GM13977 (cell line): ENCODE data around the gene SRRM4.

Experiments
- DNase-seq: peaks from one replicate; pipeline ENCODE4 v3.0.0; 2012; ENCODE audit warnings: low spot score
- CTCF ChIP-seq: IDR thresholded peaks from 2 replicates; pipeline ENCODE4 v1.5.1; 2012; ENCODE audit warnings: mild to moderate bottlenecking, control low read depth; ENCODE audit not compliant: insufficient read depth; ENCODE audit errors: extremely low read depth, missing control alignments
- in situ Hi-C: fragments of 300-500 bp; cut with MboI; formaldehyde crosslinking; loops from one replicate; pipeline ENCODE4 v1.12.0; 2022; ENCODE audit warnings: low sequenced_read_pairs, low pct_unique_long_range_greater_than_20kb, mixed read lengths, inconsistent platforms; ENCODE audit not compliant: unreplicated experiment

Gene SRRM4

GRCh38 chr12:119134284-119135072 is 153.1 kb downstream of the SRRM4 start:
- DNase-seq: no peak
- in situ Hi-C loops: no loop called here
- no peak for TF ChIP-seq CTCF

- in situ Hi-C loops: no loop called here
- TF ChIP-seq CTCF: no peak
- no peak for DNase-seq
Measured at GRCh38 chr12:119136811-119137410, 155.6 kb downstream of the SRRM4 start.

GRCh38 chr12:119139448-119139847 is 158.1 kb downstream of the SRRM4 start:
- no peak for DNase-seq
- in situ Hi-C loops: no loop called here
- no peak for TF ChIP-seq CTCF

- no peak for TF ChIP-seq CTCF
- in situ Hi-C loops: no loop called here
- no peak for DNase-seq
Measured at GRCh38 chr12:119145367-119145766, 164.0 kb downstream of the SRRM4 start.

- TF ChIP-seq CTCF: no peak
- no peak for DNase-seq
- in situ Hi-C loops: no loop called here
Measured at GRCh38 chr12:119147847-119148448, 166.6 kb downstream of the SRRM4 start.

GRCh38 chr12:119149270-119149669 is 167.9 kb downstream of the SRRM4 start:
- no peak for TF ChIP-seq CTCF
- DNase-seq: no peak
- in situ Hi-C loops: no loop called here
